IMR-90 (cell line): Measurements from ENCODE around the gene KIF6.

Source experiments
- BHLHE40 ChIP-seq: fragments of 150-350 bp; IDR thresholded peaks from 2 replicates; pipeline ENCODE4 v1.6.1; 2016; ENCODE audit warnings: mild to moderate bottlenecking, low read depth, low read length
- CEBPB ChIP-seq: IDR thresholded peaks from 2 replicates; pipeline ENCODE4 v1.6.1; 2012; ENCODE audit warnings: low read depth, low read length, improper control_type of control experiment
- CHD1 ChIP-seq: IDR thresholded peaks from 2 replicates; pipeline ENCODE4 v1.6.1; 2012; ENCODE audit warnings: low read depth, low read length, improper control_type of control experiment
- FOS ChIP-seq: fragments of 150-350 bp; IDR thresholded peaks from 2 replicates; pipeline ENCODE4 v1.6.1; 2016; ENCODE audit warnings: low read depth, low read length
- MAFK ChIP-seq: IDR thresholded peaks from 2 replicates; pipeline ENCODE4 v1.6.1; 2012; ENCODE audit warnings: low read depth, low read length, improper control_type of control experiment
- MAZ ChIP-seq: IDR thresholded peaks from 2 replicates; pipeline ENCODE4 v1.6.1; 2012; ENCODE audit warnings: low read depth, mild to moderate bottlenecking, low read length, improper control_type of control experiment, moderate library complexity, borderline replicate concordance
- MXI1 ChIP-seq: IDR thresholded peaks from 2 replicates; pipeline ENCODE4 v1.6.1; 2012; ENCODE audit warnings: low read depth, mild to moderate bottlenecking, low read length, moderate library complexity, borderline replicate concordance
- POLR2A ChIP-seq: IDR thresholded peaks from 2 replicates; pipeline ENCODE4 v1.6.1; 2012; ENCODE audit warnings: mild to moderate bottlenecking, low read depth, low read length
- RAD21 ChIP-seq: IDR thresholded peaks from 2 replicates; pipeline ENCODE4 v1.6.1; 2012; ENCODE audit warnings: low read length, improper control_type of control experiment
- RFX5 ChIP-seq: IDR thresholded peaks from 2 replicates; pipeline ENCODE4 v1.8.0; 2012; ENCODE audit warnings: low read depth, mild to moderate bottlenecking, low read length, moderate library complexity
- SMC3 ChIP-seq: fragments of 150-350 bp; IDR thresholded peaks from 2 replicates; pipeline ENCODE4 v1.6.1; 2016; ENCODE audit warnings: low read depth, mild to moderate bottlenecking, antibody characterized with exemption, low read length, moderate library complexity
- TF ChIP-seq, protein P1 (sequence below): fragments of 150-350 bp; IDR thresholded peaks from 2 replicates; pipeline ENCODE4 v1.6.1; 2017; ENCODE audit warnings: mild to moderate bottlenecking, antibody characterized with exemption, low read length, low read depth
- TF ChIP-seq, protein P2 (sequence below): conservative IDR thresholded peaks from 2 replicates; pipeline ENCODE4 v1.5.1; 2012; ENCODE audit warnings: mild to moderate bottlenecking, low read depth, low read length, improper control_type of control experiment
- TF ChIP-seq, protein P3 (sequence below): fragments of 150-350 bp; IDR thresholded peaks from 2 replicates; pipeline ENCODE4 v1.6.1; 2016; ENCODE audit warnings: low read depth, mild to moderate bottlenecking, low read length, moderate library complexity, borderline replicate concordance

DNA sequence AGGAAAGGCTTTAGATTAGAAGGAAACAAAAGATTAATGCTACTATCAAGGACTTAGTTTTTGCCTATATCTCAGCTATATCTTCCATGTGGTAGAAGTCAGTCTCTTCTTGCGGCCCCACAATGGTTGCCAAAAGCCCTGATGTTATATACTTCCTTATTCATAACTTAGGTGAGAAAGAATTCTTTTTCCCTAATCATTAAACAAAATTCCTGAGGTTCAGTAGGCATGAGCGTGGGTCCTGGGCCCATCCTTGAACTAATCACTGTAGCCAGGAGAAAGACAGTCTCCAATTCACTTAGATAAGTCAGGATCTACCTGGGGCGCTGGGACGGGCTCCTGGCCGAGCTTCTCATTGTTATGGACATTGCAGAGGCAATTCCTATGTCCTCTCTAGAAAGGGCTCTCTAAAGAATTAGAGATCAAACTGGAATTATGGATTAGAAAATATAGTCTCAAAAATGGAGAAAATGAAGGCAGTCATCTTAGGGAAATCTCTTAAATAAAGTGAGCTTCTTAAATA, 134.3 kb downstream of the KIF6 start:
- TF ChIP-seq RAD21 (no peak), POLR2A (no peak), MAFK (no peak), RFX5 (no peak), MXI1 (no peak), MAZ (no peak), FOS (no peak), BHLHE40 (no peak), CEBPB (no peak), SMC3 (no peak), CHD1 (no peak)
- TF ChIP-seq, protein P1, sequence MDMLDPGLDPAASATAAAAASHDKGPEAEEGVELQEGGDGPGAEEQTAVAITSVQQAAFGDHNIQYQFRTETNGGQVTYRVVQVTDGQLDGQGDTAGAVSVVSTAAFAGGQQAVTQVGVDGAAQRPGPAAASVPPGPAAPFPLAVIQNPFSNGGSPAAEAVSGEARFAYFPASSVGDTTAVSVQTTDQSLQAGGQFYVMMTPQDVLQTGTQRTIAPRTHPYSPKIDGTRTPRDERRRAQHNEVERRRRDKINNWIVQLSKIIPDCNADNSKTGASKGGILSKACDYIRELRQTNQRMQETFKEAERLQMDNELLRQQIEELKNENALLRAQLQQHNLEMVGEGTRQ, result no peak
- TF ChIP-seq, protein P2, sequence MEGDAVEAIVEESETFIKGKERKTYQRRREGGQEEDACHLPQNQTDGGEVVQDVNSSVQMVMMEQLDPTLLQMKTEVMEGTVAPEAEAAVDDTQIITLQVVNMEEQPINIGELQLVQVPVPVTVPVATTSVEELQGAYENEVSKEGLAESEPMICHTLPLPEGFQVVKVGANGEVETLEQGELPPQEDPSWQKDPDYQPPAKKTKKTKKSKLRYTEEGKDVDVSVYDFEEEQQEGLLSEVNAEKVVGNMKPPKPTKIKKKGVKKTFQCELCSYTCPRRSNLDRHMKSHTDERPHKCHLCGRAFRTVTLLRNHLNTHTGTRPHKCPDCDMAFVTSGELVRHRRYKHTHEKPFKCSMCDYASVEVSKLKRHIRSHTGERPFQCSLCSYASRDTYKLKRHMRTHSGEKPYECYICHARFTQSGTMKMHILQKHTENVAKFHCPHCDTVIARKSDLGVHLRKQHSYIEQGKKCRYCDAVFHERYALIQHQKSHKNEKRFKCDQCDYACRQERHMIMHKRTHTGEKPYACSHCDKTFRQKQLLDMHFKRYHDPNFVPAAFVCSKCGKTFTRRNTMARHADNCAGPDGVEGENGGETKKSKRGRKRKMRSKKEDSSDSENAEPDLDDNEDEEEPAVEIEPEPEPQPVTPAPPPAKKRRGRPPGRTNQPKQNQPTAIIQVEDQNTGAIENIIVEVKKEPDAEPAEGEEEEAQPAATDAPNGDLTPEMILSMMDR, result no peak
- TF ChIP-seq, protein P3, sequence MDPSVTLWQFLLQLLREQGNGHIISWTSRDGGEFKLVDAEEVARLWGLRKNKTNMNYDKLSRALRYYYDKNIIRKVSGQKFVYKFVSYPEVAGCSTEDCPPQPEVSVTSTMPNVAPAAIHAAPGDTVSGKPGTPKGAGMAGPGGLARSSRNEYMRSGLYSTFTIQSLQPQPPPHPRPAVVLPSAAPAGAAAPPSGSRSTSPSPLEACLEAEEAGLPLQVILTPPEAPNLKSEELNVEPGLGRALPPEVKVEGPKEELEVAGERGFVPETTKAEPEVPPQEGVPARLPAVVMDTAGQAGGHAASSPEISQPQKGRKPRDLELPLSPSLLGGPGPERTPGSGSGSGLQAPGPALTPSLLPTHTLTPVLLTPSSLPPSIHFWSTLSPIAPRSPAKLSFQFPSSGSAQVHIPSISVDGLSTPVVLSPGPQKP, result no peak
